Prostate gland (tissue), 2 donors: ENCODE results near the gene PRR35.

Experiments
- CTCF ChIP-seq, 4 experiments: fragments of 200-600 bp in 2 of 4; fragments of 450-650 bp in 2 of 4; sonication (generic) in 2 of 4; IDR thresholded peaks; 1 replicate in 3 of 4; 2 replicates in 1 of 4; pipeline ENCODE4 v1.5.1; 2016 to 2019; ENCODE audit warnings: antibody characterized with exemption in 4 of 4, mild to moderate bottlenecking in 2 of 4, moderate library complexity in 2 of 4
- POLR2A ChIP-seq: fragments of 450-650 bp; IDR thresholded peaks from one replicate; pipeline ENCODE4 v1.6.1; 2016; ENCODE audit warnings: antibody characterized with exemption, mild to moderate bottlenecking

GRCh38 chr16:580141-580945 is 20.1 kb downstream of the PRR35 start:
- TF ChIP-seq CTCF (IDR thresholded peaks at IDR 0.05) (no peak), POLR2A (no peak)
